Neural cell (in vitro differentiated cells): ENCODE results near the gene LCOR.

ENCODE experiments used
- EP300 ChIP-seq: fragments of 450-650 bp; conservative IDR thresholded peaks from 2 replicates; pipeline ENCODE4 v1.6.1; 2014; ENCODE audit warnings: antibody characterized with exemption, mild to moderate bottlenecking, moderate library complexity; ENCODE audit not compliant: poor library complexity, severe bottlenecking
- EZH2 ChIP-seq: fragments of 200-600, 300-800 bp; shearing (Covaris generic), sonication (generic); IDR thresholded peaks from 2 replicates; pipeline ENCODE4 v1.6.1; 2014; ENCODE audit warnings: antibody characterized with exemption, low read length, borderline replicate concordance, mild to moderate bottlenecking; ENCODE audit not compliant: insufficient read depth, poor library complexity, severe bottlenecking
- MXI1 ChIP-seq: fragments of 450-650 bp; conservative IDR thresholded peaks from 2 replicates; pipeline ENCODE4 v1.6.1; 2014; ENCODE audit warnings: antibody characterized with exemption, mild to moderate bottlenecking; ENCODE audit not compliant: poor library complexity, severe bottlenecking
- POLR2AphosphoS5 ChIP-seq: IDR thresholded peaks from 2 replicates; pipeline ENCODE4 v1.6.1; 2012
- RAD21 ChIP-seq: fragments of 450-650 bp; conservative IDR thresholded peaks from 2 replicates; pipeline ENCODE4 v1.6.1; 2014; ENCODE audit warnings: antibody characterized with exemption, mild to moderate bottlenecking, moderate library complexity
- SMC3 ChIP-seq: fragments of 450-650 bp; conservative IDR thresholded peaks from 2 replicates; pipeline ENCODE4 v1.6.1; 2014; ENCODE audit warnings: antibody characterized with exemption, mild to moderate bottlenecking, moderate library complexity; ENCODE audit not compliant: poor library complexity
- TAF1 ChIP-seq: IDR thresholded peaks from 2 replicates; pipeline ENCODE4 v1.6.1; 2012; ENCODE audit warnings: low read depth
- TF ChIP-seq, protein P1 (sequence below): fragments of 450-650 bp; IDR thresholded peaks from 2 replicates; pipeline ENCODE4 v1.5.1; 2014; ENCODE audit warnings: antibody characterized with exemption, mild to moderate bottlenecking, moderate library complexity; ENCODE audit not compliant: poor library complexity, severe bottlenecking
- TF ChIP-seq, protein P2 (sequence below): IDR thresholded peaks from 2 replicates; pipeline ENCODE4 v1.6.1; 2012; ENCODE audit warnings: borderline replicate concordance

DNA sequence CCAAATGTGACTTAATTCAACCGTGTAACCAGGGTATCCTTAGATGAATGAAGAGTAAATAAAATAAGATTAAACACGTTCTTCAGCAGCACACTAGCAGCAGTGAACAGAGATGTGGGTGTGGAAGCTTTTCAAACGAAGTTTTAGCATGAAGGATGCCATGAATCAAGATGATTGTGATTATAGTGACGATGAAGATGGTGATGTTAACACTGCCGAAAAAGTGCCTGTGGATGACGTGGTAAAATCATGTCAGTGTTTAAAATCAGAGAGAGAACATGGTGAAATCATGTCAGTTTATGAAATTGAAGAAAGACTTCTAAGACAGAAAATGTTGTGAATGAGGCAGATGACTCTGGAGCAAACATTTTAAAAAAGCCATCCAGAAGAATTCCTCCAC is 19.2 kb downstream of the LCOR start:
- TF ChIP-seq, protein P1, sequence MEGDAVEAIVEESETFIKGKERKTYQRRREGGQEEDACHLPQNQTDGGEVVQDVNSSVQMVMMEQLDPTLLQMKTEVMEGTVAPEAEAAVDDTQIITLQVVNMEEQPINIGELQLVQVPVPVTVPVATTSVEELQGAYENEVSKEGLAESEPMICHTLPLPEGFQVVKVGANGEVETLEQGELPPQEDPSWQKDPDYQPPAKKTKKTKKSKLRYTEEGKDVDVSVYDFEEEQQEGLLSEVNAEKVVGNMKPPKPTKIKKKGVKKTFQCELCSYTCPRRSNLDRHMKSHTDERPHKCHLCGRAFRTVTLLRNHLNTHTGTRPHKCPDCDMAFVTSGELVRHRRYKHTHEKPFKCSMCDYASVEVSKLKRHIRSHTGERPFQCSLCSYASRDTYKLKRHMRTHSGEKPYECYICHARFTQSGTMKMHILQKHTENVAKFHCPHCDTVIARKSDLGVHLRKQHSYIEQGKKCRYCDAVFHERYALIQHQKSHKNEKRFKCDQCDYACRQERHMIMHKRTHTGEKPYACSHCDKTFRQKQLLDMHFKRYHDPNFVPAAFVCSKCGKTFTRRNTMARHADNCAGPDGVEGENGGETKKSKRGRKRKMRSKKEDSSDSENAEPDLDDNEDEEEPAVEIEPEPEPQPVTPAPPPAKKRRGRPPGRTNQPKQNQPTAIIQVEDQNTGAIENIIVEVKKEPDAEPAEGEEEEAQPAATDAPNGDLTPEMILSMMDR, result no peak
- TF ChIP-seq EZH2 (no peak), SMC3 (no peak), POLR2AphosphoS5 (no peak), TAF1 (no peak), RAD21 (no peak), MXI1 (no peak), EP300 (no peak)
- TF ChIP-seq, protein P2, sequence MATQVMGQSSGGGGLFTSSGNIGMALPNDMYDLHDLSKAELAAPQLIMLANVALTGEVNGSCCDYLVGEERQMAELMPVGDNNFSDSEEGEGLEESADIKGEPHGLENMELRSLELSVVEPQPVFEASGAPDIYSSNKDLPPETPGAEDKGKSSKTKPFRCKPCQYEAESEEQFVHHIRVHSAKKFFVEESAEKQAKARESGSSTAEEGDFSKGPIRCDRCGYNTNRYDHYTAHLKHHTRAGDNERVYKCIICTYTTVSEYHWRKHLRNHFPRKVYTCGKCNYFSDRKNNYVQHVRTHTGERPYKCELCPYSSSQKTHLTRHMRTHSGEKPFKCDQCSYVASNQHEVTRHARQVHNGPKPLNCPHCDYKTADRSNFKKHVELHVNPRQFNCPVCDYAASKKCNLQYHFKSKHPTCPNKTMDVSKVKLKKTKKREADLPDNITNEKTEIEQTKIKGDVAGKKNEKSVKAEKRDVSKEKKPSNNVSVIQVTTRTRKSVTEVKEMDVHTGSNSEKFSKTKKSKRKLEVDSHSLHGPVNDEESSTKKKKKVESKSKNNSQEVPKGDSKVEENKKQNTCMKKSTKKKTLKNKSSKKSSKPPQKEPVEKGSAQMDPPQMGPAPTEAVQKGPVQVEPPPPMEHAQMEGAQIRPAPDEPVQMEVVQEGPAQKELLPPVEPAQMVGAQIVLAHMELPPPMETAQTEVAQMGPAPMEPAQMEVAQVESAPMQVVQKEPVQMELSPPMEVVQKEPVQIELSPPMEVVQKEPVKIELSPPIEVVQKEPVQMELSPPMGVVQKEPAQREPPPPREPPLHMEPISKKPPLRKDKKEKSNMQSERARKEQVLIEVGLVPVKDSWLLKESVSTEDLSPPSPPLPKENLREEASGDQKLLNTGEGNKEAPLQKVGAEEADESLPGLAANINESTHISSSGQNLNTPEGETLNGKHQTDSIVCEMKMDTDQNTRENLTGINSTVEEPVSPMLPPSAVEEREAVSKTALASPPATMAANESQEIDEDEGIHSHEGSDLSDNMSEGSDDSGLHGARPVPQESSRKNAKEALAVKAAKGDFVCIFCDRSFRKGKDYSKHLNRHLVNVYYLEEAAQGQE, result no peak
